Astrocyte (in vitro differentiated cells and primary cell): ENCODE measurements around the gene RPGRIP1L.

Experiments
- EZH2 ChIP-seq: IDR thresholded peaks from 2 replicates; pipeline ENCODE4 v1.6.1; 2012; ENCODE audit warnings: mild to moderate bottlenecking, low read length, inconsistent platforms; ENCODE audit not compliant: insufficient read depth
- TF ChIP-seq, protein P1 (sequence below): IDR thresholded peaks from 2 replicates; pipeline ENCODE4 v1.5.1; 2011; ENCODE audit warnings: low read depth, mild to moderate bottlenecking, inconsistent platforms, low read length, moderate library complexity; ENCODE audit not compliant: insufficient read depth

GRCh38 chr16:53646506-53646905, 57.2 kb downstream of the RPGRIP1L start:
- TF ChIP-seq, protein P1, sequence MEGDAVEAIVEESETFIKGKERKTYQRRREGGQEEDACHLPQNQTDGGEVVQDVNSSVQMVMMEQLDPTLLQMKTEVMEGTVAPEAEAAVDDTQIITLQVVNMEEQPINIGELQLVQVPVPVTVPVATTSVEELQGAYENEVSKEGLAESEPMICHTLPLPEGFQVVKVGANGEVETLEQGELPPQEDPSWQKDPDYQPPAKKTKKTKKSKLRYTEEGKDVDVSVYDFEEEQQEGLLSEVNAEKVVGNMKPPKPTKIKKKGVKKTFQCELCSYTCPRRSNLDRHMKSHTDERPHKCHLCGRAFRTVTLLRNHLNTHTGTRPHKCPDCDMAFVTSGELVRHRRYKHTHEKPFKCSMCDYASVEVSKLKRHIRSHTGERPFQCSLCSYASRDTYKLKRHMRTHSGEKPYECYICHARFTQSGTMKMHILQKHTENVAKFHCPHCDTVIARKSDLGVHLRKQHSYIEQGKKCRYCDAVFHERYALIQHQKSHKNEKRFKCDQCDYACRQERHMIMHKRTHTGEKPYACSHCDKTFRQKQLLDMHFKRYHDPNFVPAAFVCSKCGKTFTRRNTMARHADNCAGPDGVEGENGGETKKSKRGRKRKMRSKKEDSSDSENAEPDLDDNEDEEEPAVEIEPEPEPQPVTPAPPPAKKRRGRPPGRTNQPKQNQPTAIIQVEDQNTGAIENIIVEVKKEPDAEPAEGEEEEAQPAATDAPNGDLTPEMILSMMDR = no peak
- no peak for TF ChIP-seq EZH2
